Adipocyte (in vitro differentiated cells): ENCODE data around the gene RNF220.

Source experiments
- DNase-seq: peaks from one replicate; pipeline ENCODE4 v3.0.0-alpha.2; 2015; ENCODE audit warnings: low read depth
- H3K27me3 ChIP-seq: replicated peaks from 2 replicates; pipeline ENCODE4 v1.7.0; 2013; ENCODE audit warnings: mild to moderate bottlenecking, low read length, moderate library complexity; ENCODE audit not compliant: control insufficient read depth, insufficient read depth
- H3K36me3 ChIP-seq: 2 replicates; pipeline ENCODE4 v1.7.0; 2013; ENCODE audit warnings: low read length, mild to moderate bottlenecking, moderate library complexity; ENCODE audit not compliant: control insufficient read depth, insufficient read depth, severe bottlenecking
- H3K4me1 ChIP-seq: 2 replicates; pipeline ENCODE4 v1.7.0; 2013; ENCODE audit warnings: mild to moderate bottlenecking, low read length, moderate library complexity; ENCODE audit not compliant: control insufficient read depth, insufficient read depth
- H3K4me3 ChIP-seq: 2 replicates; pipeline ENCODE4 v1.7.0; 2013; ENCODE audit warnings: mild to moderate bottlenecking, low read length, moderate library complexity
- H3K9ac ChIP-seq: 2 replicates; pipeline ENCODE4 v1.7.0; 2013; ENCODE audit warnings: mild to moderate bottlenecking, low read length, moderate library complexity
- H3K9me3 ChIP-seq: 2 replicates; pipeline ENCODE4 v1.7.0; 2013; ENCODE audit warnings: mild to moderate bottlenecking, low read length, moderate library complexity; ENCODE audit not compliant: control insufficient read depth

RNF220 gene

DNA sequence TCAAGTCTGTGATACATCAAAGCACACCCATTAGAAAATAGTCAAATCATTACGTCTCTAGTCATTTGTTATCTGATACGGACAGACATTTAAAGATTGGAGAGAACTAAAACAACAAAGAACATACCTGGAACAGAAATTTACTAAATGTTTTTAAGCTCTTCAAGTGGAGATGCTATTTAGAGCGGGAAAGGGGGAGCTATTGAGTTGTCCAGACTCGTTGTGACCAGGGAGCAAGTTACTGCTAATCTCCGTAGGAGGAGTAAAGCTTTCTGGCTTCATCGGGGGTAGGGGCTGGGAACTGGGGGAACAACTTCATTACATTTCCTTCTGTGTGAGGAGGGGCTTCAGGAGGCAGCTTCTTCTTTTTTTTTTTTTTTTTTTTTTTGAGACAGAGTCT lies 129.7 kb downstream of the RNF220 start:
- peaks cover 27% of the 10 kb centered on the region for H3K9me3 ChIP-seq
- no peak overlapping the region for H3K4me3 ChIP-seq
- H3K27me3 ChIP-seq, result peaks cover 53% of the 10 kb centered on the region
- H3K4me1 ChIP-seq, result no peaks in the 10 kb centered on the region
- no peak overlapping the region for H3K9ac ChIP-seq
- H3K36me3 ChIP-seq, result no peaks in the 10 kb centered on the region
- DNase-seq, result no peak

GRCh38 chr1:44536357-44537209 lies 131.5 kb downstream of the RNF220 start:
- no peak for DNase-seq
- no peak overlapping the region for H3K9ac ChIP-seq
- peaks cover 27% of the 10 kb centered on the region for H3K9me3 ChIP-seq
- H3K4me1 ChIP-seq, result no peaks in the 10 kb centered on the region
- no peaks in the 10 kb centered on the region for H3K36me3 ChIP-seq
- H3K4me3 ChIP-seq, result no peak overlapping the region
- peaks cover 66% of the 10 kb centered on the region for H3K27me3 ChIP-seq

DNA sequence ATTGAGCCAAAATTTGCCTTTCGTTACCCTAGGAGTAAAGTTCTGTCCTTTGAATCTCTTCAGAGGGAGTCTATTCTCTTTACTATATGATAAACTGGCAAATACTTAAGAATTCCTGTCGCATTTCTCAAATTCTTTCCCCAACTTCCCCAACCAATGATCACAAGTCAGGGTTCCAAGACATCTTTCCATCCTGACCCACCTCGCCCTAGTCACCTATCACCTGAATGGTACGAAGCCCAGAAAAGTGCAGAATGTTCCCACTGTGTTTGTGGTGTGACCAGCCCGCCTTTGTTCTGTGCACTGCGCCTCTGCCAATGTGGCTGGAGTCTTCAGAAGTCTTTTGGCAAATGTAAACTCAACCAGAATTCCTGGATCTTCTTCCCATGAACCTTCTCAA lies 132.5 kb downstream of the RNF220 start:
- no peak for DNase-seq
- Histone ChIP-seq H3K36me3 (no peaks in the 10 kb centered on the region), H3K9me3 (peaks cover 27% of the 10 kb centered on the region), H3K4me1 (no peaks in the 10 kb centered on the region), H3K4me3 (no peak overlapping the region), H3K27me3 (peaks cover 71% of the 10 kb centered on the region), H3K9ac (no peak overlapping the region)

DNA sequence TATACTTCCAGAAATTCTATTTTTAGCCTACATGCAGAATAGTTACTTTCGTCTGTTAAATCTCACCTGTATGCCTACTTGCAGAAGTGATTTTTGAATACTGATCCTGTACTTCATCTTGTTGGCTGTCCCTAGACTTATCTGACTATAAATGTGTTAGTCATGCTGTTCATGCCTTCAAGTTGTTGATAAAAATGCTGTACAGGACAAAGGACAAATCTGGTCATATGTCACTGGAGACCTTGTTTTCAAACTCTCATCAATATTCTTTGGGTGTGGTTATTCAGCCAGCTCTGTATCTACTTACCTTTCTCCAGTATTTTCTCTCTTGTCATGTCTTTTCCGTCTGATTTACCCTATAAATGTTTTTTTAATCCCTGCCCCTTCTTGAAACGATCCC lies 132.9 kb downstream of the RNF220 start:
- H3K27me3 ChIP-seq, result peaks cover 68% of the 10 kb centered on the region
- H3K9ac ChIP-seq, result no peak overlapping the region
- H3K36me3 ChIP-seq, result no peaks in the 10 kb centered on the region
- H3K4me1 ChIP-seq, result no peaks in the 10 kb centered on the region
- no peak overlapping the region for H3K4me3 ChIP-seq
- DNase-seq, result no peak
- peaks cover 27% of the 10 kb centered on the region for H3K9me3 ChIP-seq

- no peak for DNase-seq
- Histone ChIP-seq H3K27me3 (peaks cover 77% of the 10 kb centered on the region), H3K9ac (no peak overlapping the region), H3K36me3 (no peaks in the 10 kb centered on the region), H3K4me1 (no peaks in the 10 kb centered on the region), H3K9me3 (peaks cover 20% of the 10 kb centered on the region), H3K4me3 (no peak overlapping the region)
These were observed 135.1 kb downstream of the RNF220 start for GRCh38 chr1:44539991-44540730.

DNA sequence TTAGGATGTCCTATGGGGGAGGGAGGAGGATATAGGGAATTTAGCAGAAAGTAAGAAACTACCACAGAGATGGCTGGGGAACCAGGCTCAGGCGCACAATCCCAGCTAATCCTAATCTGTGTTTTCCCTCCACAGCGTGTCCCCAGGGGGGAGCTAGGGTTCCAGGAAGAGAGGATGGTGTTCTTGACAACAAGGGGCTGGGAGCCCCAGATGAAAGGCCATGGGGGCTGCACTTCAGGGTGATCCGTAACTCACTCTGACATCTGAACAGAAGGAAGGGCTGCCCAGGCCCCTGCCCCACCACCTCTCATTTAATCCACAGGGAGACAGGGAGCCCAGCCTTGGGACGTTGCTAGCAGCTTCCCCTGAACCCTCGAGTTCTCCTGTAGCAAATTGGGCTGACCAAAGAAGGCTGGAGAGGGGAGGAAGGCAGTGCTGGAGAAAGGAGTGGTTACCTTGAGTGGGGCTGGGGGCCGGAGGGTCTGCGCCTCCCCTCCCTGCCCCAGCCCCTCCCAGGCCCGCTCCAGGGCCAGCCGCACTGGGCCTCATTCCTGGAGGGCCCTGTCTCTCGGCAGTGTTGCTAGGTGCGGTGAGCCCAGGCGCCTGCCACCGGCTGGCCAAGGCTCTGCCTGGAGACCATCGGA lies 137.5 kb downstream of the RNF220 start:
- peaks cover 80% of the 10 kb centered on the region for H3K27me3 ChIP-seq
- no peak overlapping the region for H3K9ac ChIP-seq
- H3K9me3 ChIP-seq, result peaks cover 4% of the 10 kb centered on the region
- no peaks in the 10 kb centered on the region for H3K4me1 ChIP-seq
- no peaks in the 10 kb centered on the region for H3K36me3 ChIP-seq
- DNase-seq, result no peak
- H3K4me3 ChIP-seq, result no peak overlapping the region

- Histone ChIP-seq H3K9me3 (no peaks in the 10 kb centered on the region), H3K4me1 (no peaks in the 10 kb centered on the region), H3K27me3 (peaks cover 80% of the 10 kb centered on the region), H3K36me3 (no peaks in the 10 kb centered on the region), H3K9ac (no peak overlapping the region), H3K4me3 (no peak overlapping the region)
- DNase-seq, result no peak
These were observed 138.1 kb downstream of the RNF220 start for GRCh38 chr1:44543064-44543744.

DNA sequence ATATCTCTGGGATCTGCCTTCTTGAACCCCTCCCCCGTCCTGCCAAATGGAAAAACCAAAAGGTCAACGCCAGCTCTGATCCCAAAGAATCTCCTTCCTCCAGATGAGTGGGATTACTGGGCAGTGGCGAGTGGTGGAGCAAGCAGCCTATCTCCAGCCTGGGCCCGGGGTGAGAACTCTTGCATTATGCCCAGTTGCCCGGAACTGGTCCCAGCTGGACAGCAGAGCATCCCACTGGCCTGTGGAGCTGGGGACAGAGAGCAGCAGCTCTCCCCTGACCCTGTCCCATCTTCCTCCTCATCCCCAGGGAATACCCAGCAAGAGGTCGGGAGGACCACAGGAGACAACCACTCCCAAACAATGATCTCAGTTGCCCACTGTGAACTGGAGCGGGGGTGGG lies 138.7 kb downstream of the RNF220 start:
- no peak for DNase-seq
- no peak overlapping the region for H3K4me3 ChIP-seq
- H3K9me3 ChIP-seq, result no peaks in the 10 kb centered on the region
- H3K9ac ChIP-seq, result no peak overlapping the region
- no peaks in the 10 kb centered on the region for H3K36me3 ChIP-seq
- peaks cover 82% of the 10 kb centered on the region for H3K27me3 ChIP-seq
- H3K4me1 ChIP-seq, result no peaks in the 10 kb centered on the region

- Histone ChIP-seq H3K36me3 (no peaks in the 10 kb centered on the region), H3K9me3 (no peaks in the 10 kb centered on the region), H3K27me3 (peaks cover 79% of the 10 kb centered on the region), H3K9ac (no peak overlapping the region), H3K4me3 (no peak overlapping the region), H3K4me1 (no peaks in the 10 kb centered on the region)
- DNase-seq, result no peak
These were observed 139.9 kb downstream of the RNF220 start for GRCh38 chr1:44544960-44545359.

GRCh38 chr1:44545961-44546360 lies 140.9 kb downstream of the RNF220 start:
- Histone ChIP-seq H3K9ac (no peak overlapping the region), H3K27me3 (peaks cover 77% of the 10 kb centered on the region), H3K4me3 (no peak overlapping the region), H3K9me3 (no peaks in the 10 kb centered on the region), H3K36me3 (no peaks in the 10 kb centered on the region), H3K4me1 (no peaks in the 10 kb centered on the region)
- no peak for DNase-seq
